Kidney (tissue), 14 donors: ENCODE measurements around the gene SHBG. TPM values are rescaled to one million over a fixed set of nuclear protein-coding genes. Genes with fewer than 3 reads are reported as not detected.

Experiments
- DNase-seq, 5 donors: peaks; one replicate each; pipeline ENCODE4 v3.0.0-alpha.2; 2013 to 2020
- FAIRE-seq: peaks from 2 replicates; lab custom pipeline; 2012; peaks lifted over from hg19 to GRCh38; lab: Jason Lieb, UNC
- H3K27ac ChIP-seq, 2 donors: one replicate each; pipeline ENCODE4 v1.7.0; 2013; ENCODE audit warnings: low read depth in 2 of 2, low read length in 2 of 2, inconsistent platforms in 1 of 2
- H3K27me3 ChIP-seq: one replicate; pipeline ENCODE4 v1.7.1; 2013; ENCODE audit warnings: low read length, inconsistent platforms; ENCODE audit not compliant: control insufficient read depth, insufficient read depth
- H3K36me3 ChIP-seq, 3 donors: one replicate each; pipeline versions ENCODE4 v1.7.0 to v1.7.1; 2013; ENCODE audit warnings: low read length in 3 of 3, control low read depth in 1 of 3, inconsistent platforms in 1 of 3; ENCODE audit not compliant: insufficient read depth in 3 of 3, control insufficient read depth in 2 of 3
- H3K4me1 ChIP-seq, 3 donors: one replicate each; pipeline versions ENCODE4 v1.7.0 to v1.7.1; 2013; ENCODE audit warnings: low read length in 3 of 3, inconsistent platforms in 1 of 3, low read depth in 1 of 3; ENCODE audit not compliant: control insufficient read depth in 2 of 3, insufficient read depth in 2 of 3
- H3K4me3 ChIP-seq, 3 donors: one replicate each; pipeline versions ENCODE4 v1.7.0 to v1.8.1; 2013; ENCODE audit warnings: low read length in 3 of 3, control low read depth in 1 of 3, inconsistent platforms in 1 of 3
- H3K9ac ChIP-seq, 3 donors: one replicate each; pipeline versions ENCODE4 v1.7.0 to v1.7.1; 2013; ENCODE audit warnings: low read length in 3 of 3, control low read depth in 1 of 3, inconsistent platforms in 1 of 3
- H3K9me3 ChIP-seq, 3 donors: one replicate each; pipeline versions ENCODE4 v1.7.0 to v1.7.1; 2013; ENCODE audit warnings: low read length in 3 of 3, control low read depth in 1 of 3, inconsistent platforms in 1 of 3; ENCODE audit not compliant: control insufficient read depth in 2 of 3, insufficient read depth in 1 of 3
- intact Hi-C: fragments of 100-400 bp; cut with DNase I; formaldehyde crosslinking; loops from one replicate; pipeline ENCODE4 v1.11.1; 2022
- polyA plus RNA-seq: library from polyadenylated mRNA; stranded (reverse); fragments of 350-450 nt; fragmentation: Illumina TruSeq; extraction: RNeasy Lipid Tissue Mini Kit (QIAGEN cat#74804); gene quantifications from one replicate; pipeline ENCODE4 v1.2.3, GENCODE V29; 2014; ENCODE audit warnings: low read depth, low replicate concordance; ENCODE audit not compliant: insufficient read depth
- total RNA-seq: library from RNA; stranded (reverse); fragmentation: NEBNext Ultra II Directional; extraction: Animal tissue kit (Norgen Biotek cat#: 25700); gene quantifications from one replicate; pipeline ENCODE4 v1.2.1, GENCODE V29; 2021
- TF ChIP-seq, protein P1 (sequence below): IDR thresholded peaks from 3 replicates; pipeline ENCODE4 v1.5.1; 2012; ENCODE audit warnings: mild to moderate bottlenecking, moderate library complexity, borderline replicate concordance; ENCODE audit not compliant: insufficient read depth; ENCODE audit errors: extremely low read depth
- donor health status: control.
- donor health status: control.
- donor health status: control.
- donor health status: control.
- donor health status: control.
- donor health status: DM: yes; HTN: yes; CAD: no.
- donor health status: Normal renal cell carcinoma (clear cell type).

Gene SHBG
- total and polyA plus RNA-seq, 2 donors from 2014 or later, result 0.57 to 4.6 TPM

DNA sequence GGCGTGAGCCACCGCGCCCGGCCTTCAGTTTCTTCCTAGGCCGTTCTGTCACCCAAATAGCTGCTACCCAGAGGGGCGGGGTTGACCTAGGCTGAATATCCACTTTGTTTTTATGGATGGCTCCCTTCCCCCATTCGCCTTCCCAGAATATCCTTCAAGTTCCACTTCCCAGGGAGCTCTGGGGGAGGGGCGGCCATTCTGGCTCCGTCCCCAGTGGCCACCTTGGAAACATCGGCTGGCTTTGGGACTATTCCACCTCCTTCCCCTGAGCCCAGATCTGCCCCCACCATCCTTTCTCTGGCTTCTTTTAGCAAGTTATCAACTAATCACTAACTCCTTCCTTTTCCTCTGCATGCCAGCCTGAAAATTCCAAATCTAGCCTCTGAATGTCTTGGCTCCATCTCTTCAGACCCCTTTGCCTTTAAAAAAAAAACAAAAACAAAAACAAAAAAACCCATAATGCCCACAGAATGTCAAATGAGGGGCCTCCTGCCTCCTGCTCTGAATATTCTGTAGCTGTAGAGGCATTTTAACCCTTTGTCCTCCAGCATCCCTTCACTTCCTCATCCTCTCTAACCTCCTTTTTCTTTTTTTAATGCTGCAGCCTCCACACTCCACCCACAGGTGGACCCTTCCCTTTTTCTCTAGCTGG lies 27.1 kb downstream of the SHBG start:
- Histone ChIP-seq H3K27ac (no peak overlapping the region), H3K27me3 (no peaks in the 10 kb centered on the region), H3K4me1 (peaks cover 0 to 2% (median 0%) of the 10 kb centered on the region in 3 donors), H3K9me3 (no peaks in the 10 kb centered on the region), H3K36me3 (no peaks in the 10 kb centered on the region), H3K9ac (no peak overlapping the region), H3K4me3 (no peak overlapping the region)
- TF ChIP-seq, protein P1, sequence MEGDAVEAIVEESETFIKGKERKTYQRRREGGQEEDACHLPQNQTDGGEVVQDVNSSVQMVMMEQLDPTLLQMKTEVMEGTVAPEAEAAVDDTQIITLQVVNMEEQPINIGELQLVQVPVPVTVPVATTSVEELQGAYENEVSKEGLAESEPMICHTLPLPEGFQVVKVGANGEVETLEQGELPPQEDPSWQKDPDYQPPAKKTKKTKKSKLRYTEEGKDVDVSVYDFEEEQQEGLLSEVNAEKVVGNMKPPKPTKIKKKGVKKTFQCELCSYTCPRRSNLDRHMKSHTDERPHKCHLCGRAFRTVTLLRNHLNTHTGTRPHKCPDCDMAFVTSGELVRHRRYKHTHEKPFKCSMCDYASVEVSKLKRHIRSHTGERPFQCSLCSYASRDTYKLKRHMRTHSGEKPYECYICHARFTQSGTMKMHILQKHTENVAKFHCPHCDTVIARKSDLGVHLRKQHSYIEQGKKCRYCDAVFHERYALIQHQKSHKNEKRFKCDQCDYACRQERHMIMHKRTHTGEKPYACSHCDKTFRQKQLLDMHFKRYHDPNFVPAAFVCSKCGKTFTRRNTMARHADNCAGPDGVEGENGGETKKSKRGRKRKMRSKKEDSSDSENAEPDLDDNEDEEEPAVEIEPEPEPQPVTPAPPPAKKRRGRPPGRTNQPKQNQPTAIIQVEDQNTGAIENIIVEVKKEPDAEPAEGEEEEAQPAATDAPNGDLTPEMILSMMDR, result no peak
- peak; percentile 69 to 90 (median 74) for DNase-seq
- FAIRE-seq, result no peak
- intact Hi-C loops, result no loop called here

DNA sequence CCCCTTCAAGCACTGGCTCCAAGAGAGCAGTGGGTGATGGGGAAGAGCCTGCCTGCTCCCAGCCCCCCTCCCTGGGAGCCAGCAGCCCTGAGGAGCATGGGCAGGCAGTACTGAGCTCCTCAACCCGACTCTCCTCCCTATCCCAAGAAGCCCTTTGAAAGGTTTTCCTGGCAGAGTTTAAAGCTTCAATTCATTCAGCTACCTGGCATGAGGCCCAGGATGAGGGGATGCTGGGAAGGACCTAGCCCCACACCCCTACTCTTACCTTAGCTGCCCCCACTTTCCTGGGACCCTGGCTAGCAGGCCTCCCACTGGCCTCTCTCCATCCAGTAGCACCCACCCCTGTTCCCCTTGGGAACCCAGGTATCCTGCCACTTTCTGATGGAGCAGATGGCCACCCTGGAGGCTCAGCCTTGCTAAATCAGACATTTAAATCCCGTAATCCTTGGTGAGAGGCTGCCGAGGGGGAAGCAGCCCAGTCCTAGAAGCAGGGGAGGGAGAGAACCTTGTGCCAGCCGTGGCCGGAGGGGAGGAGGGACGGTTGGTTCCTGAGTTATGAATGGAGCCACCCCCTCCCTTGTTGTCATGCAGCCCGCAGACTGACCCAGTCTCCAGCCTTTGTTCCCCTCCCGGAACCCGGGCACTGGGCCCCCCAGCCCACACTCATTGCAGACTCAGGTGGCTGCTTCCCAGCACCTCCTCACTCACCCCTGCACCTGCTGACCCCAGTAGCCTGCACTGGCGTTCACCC lies 37.9 kb downstream of the SHBG start:
- Histone ChIP-seq H3K36me3 (peaks cover 3 to 16% (median 15%) of the 10 kb centered on the region in 3 donors), H3K27ac (no peak overlapping the region), H3K9me3 (no peaks in the 10 kb centered on the region), H3K27me3 (no peaks in the 10 kb centered on the region), H3K4me1 (no peaks in the 10 kb centered on the region), H3K4me3 (no peak overlapping the region), H3K9ac (no peak overlapping the region)
- TF ChIP-seq, protein P1, result no peak
- DNase-seq, result no peak
- FAIRE-seq, result no peak
- intact Hi-C loops, result no loop called here

DNA sequence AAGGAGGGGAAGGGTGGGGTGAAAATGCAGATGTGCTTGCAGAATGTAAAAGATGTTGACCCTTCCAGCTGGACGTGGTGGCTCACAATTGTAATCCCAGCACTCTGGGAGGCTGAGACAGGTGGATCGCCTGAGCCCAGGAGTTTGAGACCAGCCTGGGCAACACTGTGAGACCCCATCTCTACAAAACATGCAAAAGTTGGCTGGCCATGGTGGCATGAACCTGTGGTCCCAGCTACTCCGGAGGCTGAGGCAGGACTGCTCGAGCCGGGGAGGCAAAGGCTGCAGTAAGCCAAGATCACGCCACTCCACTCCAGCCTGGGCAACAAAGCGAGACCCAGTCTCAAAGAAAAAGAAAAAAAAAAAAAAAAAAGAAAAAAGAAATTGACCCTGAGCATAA lies 38.5 kb downstream of the SHBG start:
- FAIRE-seq, result no peak
- no peaks in the 10 kb centered on the region for H3K27me3 ChIP-seq
- TF ChIP-seq, protein P1, result no peak
- no peak for DNase-seq
- no peak overlapping the region for H3K27ac ChIP-seq
- H3K4me3 ChIP-seq, result no peak overlapping the region
- no peaks in the 10 kb centered on the region for H3K4me1 ChIP-seq
- intact Hi-C loops, result no loop called here
- H3K36me3 ChIP-seq, result peaks cover 8 to 22% (median 17%) of the 10 kb centered on the region in 3 donors
- peaks cover 1 to 3% (median 3%) of the 10 kb centered on the region in 3 donors for H3K9me3 ChIP-seq
- no peak overlapping the region for H3K9ac ChIP-seq
